ENCODE data around the gene ZDHHC23. TPM values are rescaled to one million over a fixed set of nuclear protein-coding genes. Genes with fewer than 3 reads are reported as not detected.

Gene ZDHHC23
- total and polyA plus RNA-seq, 2 of the 13 experiments (the other 11 are each of a cell fraction or from before 2014, with no cell fraction given): 1.6 to 8.8 TPM

DNA sequence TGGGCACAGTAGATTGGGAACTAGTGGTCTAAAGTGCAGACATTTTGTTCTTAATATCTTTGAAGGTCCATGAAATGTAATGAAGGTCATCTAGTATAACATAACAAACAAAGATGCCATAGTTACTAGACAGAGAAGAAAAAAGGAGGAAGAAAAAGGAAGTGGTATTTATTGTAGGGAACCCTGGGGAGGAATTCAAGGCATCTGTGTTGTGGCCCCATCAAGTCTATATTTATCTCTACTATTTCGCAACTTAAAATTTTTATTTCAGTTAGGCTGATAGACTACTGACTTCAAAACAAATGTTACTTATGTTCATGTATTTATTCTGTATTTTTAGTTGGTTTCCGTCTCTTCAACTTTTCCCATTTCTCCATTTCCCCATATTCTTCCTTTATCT is 48.9 kb upstream of the ZDHHC23 start:
- H3K27ac ChIP-seq (ENCODE audit: extremely low read length, insufficient read depth, low read length): no peak overlapping the region
- no peak overlapping the region for H2AFZ ChIP-seq (ENCODE audit: low read length)
- no TSS peak for BruUV-seq (replicated peaks)
- in situ Hi-C loops (cut with HindIII; ENCODE audit: extremely low pct_ligation_motif_present, low pct_unique_long_range_greater_than_20kb): no loop called here
- H3K79me2 ChIP-seq (ENCODE audit: insufficient read depth, low read length): no peaks in the 10 kb centered on the region
- H3K4me1 ChIP-seq (ENCODE audit: insufficient read depth, low read length): peaks cover 9% of the 10 kb centered on the region; the same call in 1 of the 2 replicates
- peak; percentile 51; the same call in 1 of the 2 replicates for TF ChIP-seq CEBPB (IDR thresholded peaks at IDR 0.05; ENCODE audit: borderline replicate concordance, low read depth, low read length)
- TF ChIP-seq ZZZ3 (CRISPR knock-in tag; IDR thresholded peaks at IDR 0.05; ENCODE audit: borderline replicate concordance): no peak
- POLR2A ChIA-PET: no interaction called here
- H3K27me3 ChIP-seq (ENCODE audit: control insufficient read depth in 1 of 2, insufficient read depth in 2 of 2, low read length in 2 of 2): no peaks in the 10 kb centered on the region
- no peak for ATAC-seq
- no peak for FAIRE-seq
- H3K4me2 ChIP-seq (ENCODE audit: low read depth, low read length): no peak overlapping the region
- intact Hi-C loops (cut with micrococcal nuclease; ENCODE audit: unreplicated experiment): no loop called here
- 79% methylated on average over 2 of the region's 2 CpGs for WGBS (ENCODE audit: low lambda C conversion rate)
- DNase-seq (ENCODE audit: low spot score): no peak
- H3K9me3 ChIP-seq (ENCODE audit: low read length): no peaks in the 10 kb centered on the region
- no peaks in the 10 kb centered on the region for H4K20me1 ChIP-seq (ENCODE audit: insufficient read depth, low read length)
- CTCF ChIA-PET (ENCODE audit: low intra/inter-chr PET ratio, low total read pairs): no interaction called here
- H3K4me3 ChIP-seq (replicated peaks in 1 of 3; ENCODE audit: insufficient read depth in 1 of 3, low read depth in 2 of 3, low read length in 3 of 3): no peak overlapping the region
- no peaks in the 10 kb centered on the region for H3K36me3 ChIP-seq (replicated peaks in 1 of 2; ENCODE audit: control insufficient read depth in 1 of 2, insufficient read depth in 2 of 2, low read length in 2 of 2)
- H3K9ac ChIP-seq (ENCODE audit: insufficient read depth, low read depth, low read length): no peak overlapping the region

DNA sequence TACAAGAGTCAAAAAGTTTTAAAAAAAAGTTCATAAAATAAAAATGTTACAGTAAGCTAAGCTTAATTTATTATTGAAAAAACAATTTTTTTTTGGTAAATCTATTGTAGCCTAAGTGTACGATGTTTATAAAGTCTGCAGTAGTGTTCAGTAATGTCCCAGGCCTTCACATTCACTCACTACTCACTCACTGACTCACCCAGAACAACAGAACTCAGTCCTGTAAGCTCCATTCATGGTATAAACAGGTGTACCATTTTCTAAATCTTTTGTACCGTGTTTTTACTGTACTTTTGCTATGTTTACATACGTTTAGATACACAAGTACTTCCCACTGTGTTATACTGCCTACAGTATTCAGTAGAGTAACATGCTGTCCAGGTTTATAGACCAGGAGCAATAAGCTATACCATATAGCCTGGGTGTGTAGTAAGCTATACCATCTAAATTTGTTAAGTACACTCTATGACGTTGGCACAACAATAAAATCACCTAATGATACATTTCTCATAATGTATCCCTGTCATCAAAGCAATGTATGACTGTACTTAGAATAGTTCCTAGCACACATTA is 41.2 kb upstream of the ZDHHC23 start:
- no peak overlapping the region for H3K9ac ChIP-seq (ENCODE audit: insufficient read depth, low read depth, low read length)
- H3K27me3 ChIP-seq (ENCODE audit: control insufficient read depth in 1 of 2, insufficient read depth in 2 of 2, low read length in 2 of 2): 0 out of 5 replicates have a peak, but pooled peaks cover 0 to 8% of the 10 kb centered on the region in 2 experiments
- DNase-seq (ENCODE audit: low spot score) (no peak), FAIRE-seq (no peak), ATAC-seq (no peak)
- POLR2A ChIA-PET: no interaction called here
- H3K4me2 ChIP-seq (ENCODE audit: low read depth, low read length): no peak overlapping the region
- H3K4me3 ChIP-seq (replicated peaks in 1 of 3; ENCODE audit: insufficient read depth in 1 of 3, low read depth in 2 of 3, low read length in 3 of 3): no peak overlapping the region
- no peak overlapping the region for H3K27ac ChIP-seq (ENCODE audit: extremely low read length, insufficient read depth, low read length)
- H3K36me3 ChIP-seq (replicated peaks in 1 of 2; ENCODE audit: control insufficient read depth in 1 of 2, insufficient read depth in 2 of 2, low read length in 2 of 2): no peaks in the 10 kb centered on the region
- BruUV-seq (replicated peaks): no TSS peak
- in situ Hi-C loops (cut with HindIII; ENCODE audit: extremely low pct_ligation_motif_present, low pct_unique_long_range_greater_than_20kb) (no loop called here), intact Hi-C loops (cut with micrococcal nuclease; ENCODE audit: unreplicated experiment) (no loop called here)
- no peaks in the 10 kb centered on the region for H3K4me1 ChIP-seq (ENCODE audit: insufficient read depth, low read length)
- H3K9me3 ChIP-seq (ENCODE audit: low read length): no peaks in the 10 kb centered on the region
- TF ChIP-seq CREB1 (IDR thresholded peaks at IDR 0.05): peak; percentile 15; the same call in 1 of the 2 replicates
- no peak for TF ChIP-seq CREB1 (CRISPR knock-in tag; IDR thresholded peaks at IDR 0.05)
- TF ChIP-seq LCORL (IDR thresholded peaks at IDR 0.05): no peak
- TF ChIP-seq LCORL (CRISPR knock-in tag; IDR thresholded peaks at IDR 0.05): no peak
- TF ChIP-seq, protein P1, sequence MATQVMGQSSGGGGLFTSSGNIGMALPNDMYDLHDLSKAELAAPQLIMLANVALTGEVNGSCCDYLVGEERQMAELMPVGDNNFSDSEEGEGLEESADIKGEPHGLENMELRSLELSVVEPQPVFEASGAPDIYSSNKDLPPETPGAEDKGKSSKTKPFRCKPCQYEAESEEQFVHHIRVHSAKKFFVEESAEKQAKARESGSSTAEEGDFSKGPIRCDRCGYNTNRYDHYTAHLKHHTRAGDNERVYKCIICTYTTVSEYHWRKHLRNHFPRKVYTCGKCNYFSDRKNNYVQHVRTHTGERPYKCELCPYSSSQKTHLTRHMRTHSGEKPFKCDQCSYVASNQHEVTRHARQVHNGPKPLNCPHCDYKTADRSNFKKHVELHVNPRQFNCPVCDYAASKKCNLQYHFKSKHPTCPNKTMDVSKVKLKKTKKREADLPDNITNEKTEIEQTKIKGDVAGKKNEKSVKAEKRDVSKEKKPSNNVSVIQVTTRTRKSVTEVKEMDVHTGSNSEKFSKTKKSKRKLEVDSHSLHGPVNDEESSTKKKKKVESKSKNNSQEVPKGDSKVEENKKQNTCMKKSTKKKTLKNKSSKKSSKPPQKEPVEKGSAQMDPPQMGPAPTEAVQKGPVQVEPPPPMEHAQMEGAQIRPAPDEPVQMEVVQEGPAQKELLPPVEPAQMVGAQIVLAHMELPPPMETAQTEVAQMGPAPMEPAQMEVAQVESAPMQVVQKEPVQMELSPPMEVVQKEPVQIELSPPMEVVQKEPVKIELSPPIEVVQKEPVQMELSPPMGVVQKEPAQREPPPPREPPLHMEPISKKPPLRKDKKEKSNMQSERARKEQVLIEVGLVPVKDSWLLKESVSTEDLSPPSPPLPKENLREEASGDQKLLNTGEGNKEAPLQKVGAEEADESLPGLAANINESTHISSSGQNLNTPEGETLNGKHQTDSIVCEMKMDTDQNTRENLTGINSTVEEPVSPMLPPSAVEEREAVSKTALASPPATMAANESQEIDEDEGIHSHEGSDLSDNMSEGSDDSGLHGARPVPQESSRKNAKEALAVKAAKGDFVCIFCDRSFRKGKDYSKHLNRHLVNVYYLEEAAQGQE (IDR thresholded peaks at IDR 0.05; ENCODE audit: borderline replicate concordance in 1 of 2, low read depth in 1 of 2, low read length in 2 of 2): no peak
- no peak for TF ChIP-seq CHCHD3 (CRISPR knock-in tag; IDR thresholded peaks at IDR 0.05)
- TF ChIP-seq MED13 (CRISPR knock-in tag; IDR thresholded peaks at IDR 0.05): no peak
- TF ChIP-seq, protein P2, sequence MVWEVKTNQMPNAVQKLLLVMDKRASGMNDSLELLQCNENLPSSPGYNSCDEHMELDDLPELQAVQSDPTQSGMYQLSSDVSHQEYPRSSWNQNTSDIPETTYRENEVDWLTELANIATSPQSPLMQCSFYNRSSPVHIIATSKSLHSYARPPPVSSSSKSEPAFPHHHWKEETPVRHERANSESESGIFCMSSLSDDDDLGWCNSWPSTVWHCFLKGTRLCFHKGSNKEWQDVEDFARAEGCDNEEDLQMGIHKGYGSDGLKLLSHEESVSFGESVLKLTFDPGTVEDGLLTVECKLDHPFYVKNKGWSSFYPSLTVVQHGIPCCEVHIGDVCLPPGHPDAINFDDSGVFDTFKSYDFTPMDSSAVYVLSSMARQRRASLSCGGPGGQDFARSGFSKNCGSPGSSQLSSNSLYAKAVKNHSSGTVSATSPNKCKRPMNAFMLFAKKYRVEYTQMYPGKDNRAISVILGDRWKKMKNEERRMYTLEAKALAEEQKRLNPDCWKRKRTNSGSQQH (CRISPR knock-in tag; IDR thresholded peaks at IDR 0.05; ENCODE audit: low read depth): no peak
- no peak for TF ChIP-seq ZNF296 (CRISPR knock-in tag; conservative IDR thresholded peaks at IDR 0.05)
- no peak for TF ChIP-seq ZNF20 (CRISPR knock-in tag; IDR thresholded peaks at IDR 0.05)
- WGBS (ENCODE audit: low lambda C conversion rate): 11% methylated on average over 4 of the region's 4 CpGs
- H2AFZ ChIP-seq (ENCODE audit: low read length): no peak overlapping the region
- no peaks in the 10 kb centered on the region for H4K20me1 ChIP-seq (ENCODE audit: insufficient read depth, low read length)
- no peaks in the 10 kb centered on the region for H3K79me2 ChIP-seq (ENCODE audit: insufficient read depth, low read length)
- CTCF ChIA-PET (ENCODE audit: low intra/inter-chr PET ratio, low total read pairs): no interaction called here
